ENCODE measurements around the gene PLAC8L1.
A peak's percentile ranks its signal among the peaks of the same experiment; 100 is the strongest.

The PLAC8L1 gene

GRCh38 chr5:146078566-146078965, 26.8 kb downstream of the PLAC8L1 start:
- peak; percentile 13 for DNase-seq

DNA sequence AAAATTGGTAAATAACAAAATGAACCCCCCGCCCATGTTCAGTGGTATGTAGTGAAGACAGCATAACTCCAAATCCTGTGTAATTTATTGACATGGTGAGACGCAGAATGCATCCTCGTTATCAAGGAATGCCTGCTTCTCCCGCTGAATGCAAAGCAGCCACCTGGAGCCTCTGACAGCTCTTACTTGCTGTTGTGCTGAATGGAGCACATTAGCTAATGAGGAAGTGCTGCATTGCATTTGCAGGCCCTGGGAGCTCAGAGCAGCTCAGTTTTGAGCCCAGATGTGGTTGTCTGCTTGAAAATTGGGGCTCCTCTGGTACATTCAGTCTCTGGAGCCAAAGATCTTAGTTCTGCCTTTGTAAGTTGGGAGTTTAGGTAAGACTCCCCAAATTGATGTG, 28.9 kb downstream of the PLAC8L1 start:
- no peak for DNase-seq

DNA sequence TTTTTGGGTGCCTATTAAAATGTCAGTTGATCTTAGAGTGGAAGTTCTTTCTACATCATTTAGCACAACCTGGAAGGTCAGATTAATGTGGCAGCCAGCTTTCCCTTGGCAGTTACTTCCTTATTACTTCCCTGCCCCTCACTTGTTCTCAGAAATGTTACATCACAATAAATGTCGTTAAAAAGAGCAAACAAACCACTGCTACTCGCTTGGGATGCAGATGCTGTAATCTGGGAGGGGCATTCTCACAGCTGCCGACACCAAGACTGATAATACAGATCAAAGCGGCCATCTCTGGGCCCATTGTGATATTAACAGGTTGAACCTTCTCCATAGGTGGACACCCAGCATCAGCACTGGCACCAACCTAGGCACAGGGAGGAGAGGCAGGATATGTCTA, 29.3 kb downstream of the PLAC8L1 start:
- DNase-seq: no peak

GRCh38 chr5:146073239-146073900, 32.0 kb downstream of the PLAC8L1 start:
- no peak for DNase-seq

- DNase-seq: no peak
Measured at GRCh38 chr5:146072595-146072994, 32.8 kb downstream of the PLAC8L1 start.

- DNase-seq: no peak
Measured at GRCh38 chr5:146071171-146071570, 34.2 kb downstream of the PLAC8L1 start.

- DNase-seq: no peak
Measured at GRCh38 chr5:146070746-146071145, 34.6 kb downstream of the PLAC8L1 start.

- no peak for DNase-seq
Measured at GRCh38 chr5:146069780-146070099, 35.6 kb downstream of the PLAC8L1 start.

DNA sequence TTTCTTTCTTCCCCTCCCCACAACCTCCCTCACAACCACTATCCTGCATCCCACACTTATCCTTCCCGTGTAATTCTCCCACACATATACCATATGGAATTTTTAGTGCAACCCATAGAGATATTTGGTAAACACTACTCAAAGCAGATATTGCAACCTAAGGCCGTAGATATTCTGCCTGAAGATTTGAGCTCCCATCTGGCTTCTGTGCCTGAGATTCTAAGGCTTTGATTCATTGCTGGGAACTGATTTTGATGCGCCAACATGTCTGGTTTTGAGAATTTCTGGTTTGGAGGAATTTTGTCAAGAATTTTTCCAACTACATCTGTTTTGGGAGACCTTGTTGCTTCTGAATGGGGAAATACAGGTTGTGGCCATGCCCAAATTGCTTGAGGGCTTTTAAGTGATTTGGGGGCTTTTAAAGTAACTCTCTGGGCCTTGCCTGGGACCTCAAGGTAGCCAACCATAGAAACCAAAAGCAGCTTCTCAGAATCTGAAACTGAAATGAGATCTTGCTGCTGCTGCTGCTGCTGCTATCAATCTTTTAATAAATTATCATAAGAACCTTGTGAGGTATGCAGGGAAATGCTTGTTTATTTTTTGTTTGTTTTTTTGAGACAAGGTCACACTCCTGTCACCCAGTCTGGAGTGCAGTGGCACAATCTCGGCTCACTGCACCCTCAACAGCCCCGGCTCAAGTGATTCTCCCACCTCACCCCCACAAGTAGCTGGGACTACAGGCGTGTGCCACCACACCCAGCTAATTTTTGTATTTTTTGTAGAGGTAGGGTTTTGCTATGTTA, 36.2 kb downstream of the PLAC8L1 start:
- no peak for DNase-seq

DNA sequence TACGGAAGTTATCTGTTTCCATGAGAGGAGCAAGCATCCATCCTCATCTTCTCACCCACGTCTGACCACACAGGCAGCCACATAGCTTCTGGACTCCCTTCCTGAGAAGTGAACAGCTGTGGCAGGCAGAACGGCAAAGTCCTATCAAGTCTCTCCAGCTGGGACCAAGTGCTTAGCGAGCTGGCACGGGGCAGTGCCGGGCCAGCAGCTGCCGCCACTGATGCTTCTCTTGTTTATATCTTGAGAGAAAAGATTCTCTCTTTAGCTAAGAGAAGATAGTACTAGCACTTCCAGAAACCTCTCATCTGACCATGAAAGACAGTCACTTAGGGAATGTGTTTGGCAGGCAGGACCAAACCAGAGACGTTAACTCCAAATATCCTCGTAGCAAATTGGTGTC, 37.2 kb downstream of the PLAC8L1 start:
- DNase-seq: no peak

DNA sequence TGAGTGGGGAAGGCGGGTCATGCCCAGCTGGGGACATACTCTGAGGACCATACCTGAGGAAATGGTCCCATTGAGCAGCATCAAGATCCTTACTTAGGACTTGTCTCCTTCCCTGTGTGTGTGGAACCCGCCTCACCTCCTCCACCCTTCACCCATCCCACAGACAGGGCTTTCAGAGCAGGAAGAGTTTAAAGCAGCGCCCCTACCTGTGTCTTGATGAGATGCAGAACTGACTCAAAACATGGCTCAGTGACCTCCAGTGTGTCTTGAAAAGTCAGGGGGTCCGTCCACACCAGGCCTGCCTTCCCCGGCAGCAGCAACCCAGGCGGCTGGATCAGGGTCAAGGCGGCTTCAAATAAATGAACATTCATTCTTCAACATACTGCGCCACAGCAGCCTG, 38.4 kb downstream of the PLAC8L1 start:
- DNase-seq: no peak

GRCh38 chr5:146060221-146060585, 45.2 kb downstream of the PLAC8L1 start:
- no peak for DNase-seq

- no peak for DNase-seq
Measured at GRCh38 chr5:146059460-146060220, 45.7 kb downstream of the PLAC8L1 start.

GRCh38 chr5:146055432-146055831, 49.9 kb downstream of the PLAC8L1 start:
- no peak for DNase-seq

- peak; percentile 23 for DNase-seq
Measured at GRCh38 chr5:146052780-146053179, 52.6 kb downstream of the PLAC8L1 start.

- DNase-seq: no peak
Measured at GRCh38 chr5:146051678-146052077, 53.7 kb downstream of the PLAC8L1 start.

- DNase-seq: no peak
Measured at GRCh38 chr5:146050086-146050485, 55.3 kb downstream of the PLAC8L1 start.

GRCh38 chr5:146049704-146050026, 55.7 kb downstream of the PLAC8L1 start:
- no peak for DNase-seq

GRCh38 chr5:146048994-146049703, 56.2 kb downstream of the PLAC8L1 start:
- DNase-seq: peak; percentile 51

GRCh38 chr5:146047396-146047795, 58.0 kb downstream of the PLAC8L1 start:
- no peak for DNase-seq

- DNase-seq: no peak
Measured at GRCh38 chr5:146043722-146044121, 61.7 kb downstream of the PLAC8L1 start.

DNA sequence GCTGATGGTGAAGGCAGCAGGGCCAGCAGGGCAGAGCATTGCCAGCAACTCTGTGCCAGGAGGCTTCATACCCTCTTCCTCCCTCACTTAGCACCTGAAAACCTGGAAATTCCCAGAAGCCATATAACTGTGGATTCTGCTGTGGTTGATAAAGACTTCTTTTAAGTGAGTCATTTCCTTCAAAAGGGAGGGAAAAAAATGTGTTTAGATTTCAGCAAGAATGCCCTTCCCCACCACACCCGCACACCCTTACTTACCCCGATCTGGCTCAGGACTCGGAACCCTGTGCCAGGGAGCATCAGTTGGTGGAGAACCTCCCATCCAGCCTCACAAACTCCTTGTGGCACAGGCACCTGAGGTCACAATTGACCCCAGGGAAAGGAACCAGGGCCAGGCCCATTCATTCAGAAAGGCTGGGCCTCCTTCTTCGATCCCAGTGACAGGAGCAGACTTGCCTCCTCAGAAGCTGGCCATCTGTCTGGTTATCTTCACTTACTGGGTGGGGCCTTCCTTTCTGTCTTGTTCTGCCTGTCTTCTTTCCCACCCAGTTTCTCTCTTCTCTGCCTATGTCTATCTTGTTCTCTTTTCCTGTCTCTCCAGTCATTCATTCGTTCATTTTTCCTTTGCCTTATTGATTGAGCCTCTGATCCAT, 62.6 kb downstream of the PLAC8L1 start:
- DNase-seq: no peak

GRCh38 chr5:146041180-146041789, 64.1 kb downstream of the PLAC8L1 start:
- no peak for DNase-seq

Measured in activated CD4-positive, alpha-beta T cell treated with anti-CD3 and anti-CD28 coated beads, Interleukin-10, Interleukin-2, amounts not matched to agents 100 ng/mL and 50 ng/mL, durations not matched to agents 16 hours and 8 hours (primary cell).